Measurements from ENCODE around the gene NSD1.
"Not testable (repeated sequence)": the region's sequence is repeated elsewhere in the genome, so short reads cannot be mapped to it uniquely, and the experiment has no call there.

NSD1 gene

GRCh38 chr5:177131352-177132135, 2.0 kb upstream of the NSD1 start:
- H3K36me3 Mint-ChIP-seq (ENCODE audit: low read depth), result peaks cover 19% of the 10 kb centered on the region

GRCh38 chr5:177132136-177133095, 1.2 kb upstream of the NSD1 start:
- H3K36me3 Mint-ChIP-seq (ENCODE audit: low read depth), result peaks cover 26% of the 10 kb centered on the region
- no peaks in the 10 kb centered on the region for H3K9me3 Mint-ChIP-seq
- peak overlapping the region; percentile 2 for H3K4me3 Mint-ChIP-seq
- H3K27ac Mint-ChIP-seq, result peak overlapping the region; percentile 72
- H3K27me3 Mint-ChIP-seq (ENCODE audit: low read depth), result no peaks in the 10 kb centered on the region
- DNase-seq (ENCODE audit: low spot score), result peak; percentile 29
- H3K4me1 Mint-ChIP-seq (ENCODE audit: low read depth), result peaks cover 40% of the 10 kb centered on the region

More at GRCh38 chr5:177131352-177132135, 2.0 kb upstream of the NSD1 start:
- Mint-ChIP-seq H3K9me3 (no peaks in the 10 kb centered on the region), H3K27ac (peak overlapping the region; percentile 79), H3K4me3 (peak overlapping the region; percentile 27), H3K4me1 (ENCODE audit: low read depth) (peaks cover 33% of the 10 kb centered on the region), H3K27me3 (ENCODE audit: low read depth) (no peaks in the 10 kb centered on the region)
- no peak for DNase-seq (ENCODE audit: low spot score)

GRCh38 chr5:177133853-177134696, 502 bp downstream of the NSD1 start:
- H3K4me1 Mint-ChIP-seq (ENCODE audit: low read depth), result peaks cover 30% of the 10 kb centered on the region
- peaks cover 32% of the 10 kb centered on the region for H3K36me3 Mint-ChIP-seq (ENCODE audit: low read depth)
- no peaks in the 10 kb centered on the region for H3K27me3 Mint-ChIP-seq (ENCODE audit: low read depth)
- peak overlapping the region; percentile 90 for H3K27ac Mint-ChIP-seq
- no peaks in the 10 kb centered on the region for H3K9me3 Mint-ChIP-seq
- H3K4me3 Mint-ChIP-seq, result peak overlapping the region; percentile 95
- peak; percentile 51 for DNase-seq (ENCODE audit: low spot score)

- Mint-ChIP-seq H3K27me3 (ENCODE audit: low read depth) (no peaks in the 10 kb centered on the region), H3K4me1 (ENCODE audit: low read depth) (peaks cover 24% of the 10 kb centered on the region), H3K36me3 (ENCODE audit: low read depth) (peaks cover 36% of the 10 kb centered on the region), H3K4me3 (peak overlapping the region; percentile 95), H3K27ac (peak overlapping the region; percentile 90), H3K9me3 (no peaks in the 10 kb centered on the region)
- no peak for DNase-seq (ENCODE audit: low spot score)
Measured at GRCh38 chr5:177134697-177135225, 1.2 kb downstream of the NSD1 start.

GRCh38 chr5:177140312-177140711, 6.7 kb downstream of the NSD1 start:
- peaks cover 34% of the 10 kb centered on the region for H3K4me1 Mint-ChIP-seq (ENCODE audit: low read depth)

GRCh38 chr5:177141496-177141895, 7.9 kb downstream of the NSD1 start:
- DNase-seq (ENCODE audit: low spot score), result no peak

More at GRCh38 chr5:177140312-177140711, 6.7 kb downstream of the NSD1 start:
- no peak overlapping the region for H3K4me3 Mint-ChIP-seq
- no peaks in the 10 kb centered on the region for H3K9me3 Mint-ChIP-seq
- DNase-seq (ENCODE audit: low spot score), result no peak
- H3K27ac Mint-ChIP-seq, result no peak overlapping the region
- no peaks in the 10 kb centered on the region for H3K27me3 Mint-ChIP-seq (ENCODE audit: low read depth)
- peaks cover 54% of the 10 kb centered on the region for H3K36me3 Mint-ChIP-seq (ENCODE audit: low read depth)

GRCh38 chr5:177142098-177142611, 8.6 kb downstream of the NSD1 start:
- H3K36me3 Mint-ChIP-seq (ENCODE audit: low read depth), result peaks cover 43% of the 10 kb centered on the region
- H3K9me3 Mint-ChIP-seq, result no peaks in the 10 kb centered on the region
- H3K27me3 Mint-ChIP-seq (ENCODE audit: low read depth), result no peaks in the 10 kb centered on the region
- H3K27ac Mint-ChIP-seq, result no peak overlapping the region
- no peak overlapping the region for H3K4me3 Mint-ChIP-seq
- H3K4me1 Mint-ChIP-seq (ENCODE audit: low read depth), result peaks cover 18% of the 10 kb centered on the region
- DNase-seq (ENCODE audit: low spot score), result no peak

More at GRCh38 chr5:177141496-177141895, 7.9 kb downstream of the NSD1 start:
- peaks cover 45% of the 10 kb centered on the region for H3K36me3 Mint-ChIP-seq (ENCODE audit: low read depth)
- no peaks in the 10 kb centered on the region for H3K9me3 Mint-ChIP-seq
- no peaks in the 10 kb centered on the region for H3K27me3 Mint-ChIP-seq (ENCODE audit: low read depth)
- no peak overlapping the region for H3K4me3 Mint-ChIP-seq
- H3K4me1 Mint-ChIP-seq (ENCODE audit: low read depth), result peaks cover 24% of the 10 kb centered on the region
- H3K27ac Mint-ChIP-seq, result peak overlapping the region; percentile 10

GRCh38 chr5:177142778-177143177, 9.2 kb downstream of the NSD1 start:
- peaks cover 41% of the 10 kb centered on the region for H3K36me3 Mint-ChIP-seq (ENCODE audit: low read depth)
- H3K4me3 Mint-ChIP-seq, result no peak overlapping the region
- H3K9me3 Mint-ChIP-seq, result no peaks in the 10 kb centered on the region
- DNase-seq (ENCODE audit: low spot score), result no peak
- peaks cover 18% of the 10 kb centered on the region for H3K4me1 Mint-ChIP-seq (ENCODE audit: low read depth)
- no peaks in the 10 kb centered on the region for H3K27me3 Mint-ChIP-seq (ENCODE audit: low read depth)
- H3K27ac Mint-ChIP-seq, result no peak overlapping the region

- H3K4me1 Mint-ChIP-seq (ENCODE audit: low read depth), result peaks cover 8% of the 10 kb centered on the region
- H3K36me3 Mint-ChIP-seq (ENCODE audit: low read depth), result peaks cover 27% of the 10 kb centered on the region
- no peak overlapping the region for H3K4me3 Mint-ChIP-seq
- DNase-seq (ENCODE audit: low spot score), result no peak
- no peaks in the 10 kb centered on the region for H3K9me3 Mint-ChIP-seq
- H3K27ac Mint-ChIP-seq, result no peak overlapping the region
- no peaks in the 10 kb centered on the region for H3K27me3 Mint-ChIP-seq (ENCODE audit: low read depth)
Measured at GRCh38 chr5:177146891-177147638, 13.5 kb downstream of the NSD1 start.

GRCh38 chr5:177150061-177150460, 16.5 kb downstream of the NSD1 start:
- not testable (repeated sequence) for H3K4me3 Mint-ChIP-seq; H3K4me1 Mint-ChIP-seq (ENCODE audit: low read depth); H3K9me3 Mint-ChIP-seq

GRCh38 chr5:177154003-177154643, 20.6 kb downstream of the NSD1 start:
- no peaks in the 10 kb centered on the region for H3K27me3 Mint-ChIP-seq (ENCODE audit: low read depth)
- H3K9me3 Mint-ChIP-seq, result no peaks in the 10 kb centered on the region
- H3K4me1 Mint-ChIP-seq (ENCODE audit: low read depth), result peaks cover 4% of the 10 kb centered on the region
- no peak overlapping the region for H3K4me3 Mint-ChIP-seq
- DNase-seq (ENCODE audit: low spot score), result no peak
- H3K27ac Mint-ChIP-seq, result no peak overlapping the region
- peaks cover 19% of the 10 kb centered on the region for H3K36me3 Mint-ChIP-seq (ENCODE audit: low read depth)

More at GRCh38 chr5:177150061-177150460, 16.5 kb downstream of the NSD1 start:
- peaks cover 24% of the 10 kb centered on the region for H3K36me3 Mint-ChIP-seq (ENCODE audit: low read depth)
- DNase-seq (ENCODE audit: low spot score); H3K27me3 Mint-ChIP-seq (ENCODE audit: low read depth); H3K27ac Mint-ChIP-seq: not testable (repeated sequence)

- Mint-ChIP-seq H3K4me1 (ENCODE audit: low read depth) (peaks cover 2% of the 10 kb centered on the region), H3K27me3 (ENCODE audit: low read depth) (no peaks in the 10 kb centered on the region), H3K4me3 (no peak overlapping the region), H3K9me3 (no peaks in the 10 kb centered on the region), H3K27ac (no peak overlapping the region), H3K36me3 (ENCODE audit: low read depth) (peaks cover 23% of the 10 kb centered on the region)
- DNase-seq (ENCODE audit: low spot score), result no peak
Measured at GRCh38 chr5:177162379-177162778, 28.8 kb downstream of the NSD1 start.

Measured in T-helper 2 cell treated with Interferon-gamma antibody and Interleukin-4, amounts not matched to agents 5 μg/mL and 100 μg/mL, for 36 hours (primary cell).